HAP-1 (cell line): Measurements from ENCODE around the gene BCL11B.

Experiments used
- DNase-seq, 2 experiments: peaks; one replicate each; pipeline ENCODE4 v3.0.0-alpha.2; 2016 to 2020; ENCODE audit warnings: low spot score in 2 of 2
- H3K27me3 ChIP-seq: fragments of 250-450 bp; sonication (Bioruptor Pico); 2 replicates; pipeline ENCODE4 v1.5.1; 2020; ENCODE audit warnings: low read depth, mild to moderate bottlenecking, moderate library complexity
- H3K36me3 ChIP-seq: fragments of 250-450 bp; sonication (Bioruptor Pico); replicated peaks from 2 replicates; pipeline ENCODE4 v1.5.1; 2020; ENCODE audit warnings: mild to moderate bottlenecking
- H3K4me1 ChIP-seq: fragments of 250-450 bp; sonication (Bioruptor Pico); 2 replicates; pipeline ENCODE4 v1.5.1; 2020; ENCODE audit warnings: mild to moderate bottlenecking
- H3K4me3 ChIP-seq: fragments of 250-450 bp; sonication (Bioruptor Pico); 2 replicates; pipeline ENCODE4 v1.5.1; 2020; ENCODE audit warnings: mild to moderate bottlenecking, moderate library complexity
- H3K9me3 ChIP-seq: fragments of 250-450 bp; sonication (Bioruptor Pico); 2 replicates; pipeline ENCODE4 v1.5.1; 2020; ENCODE audit warnings: mild to moderate bottlenecking, moderate library complexity
- in situ Hi-C: fragments of 300-500 bp; cut with MboI; formaldehyde crosslinking; loops from 3 replicates; pipeline ENCODE4 v1.14.3; 2020; ENCODE audit warnings: low sequenced_read_pairs, inconsistent platforms, mixed read lengths

BCL11B gene

GRCh38 chr14:99278836-99279235 lies 6.8 kb upstream of the BCL11B start:
- in situ Hi-C loops, result no loop called here
- Histone ChIP-seq H3K27me3 (peaks cover 33% of the 10 kb centered on the region), H3K4me1 (peaks cover 3% of the 10 kb centered on the region), H3K36me3 (no peaks in the 10 kb centered on the region), H3K9me3 (no peaks in the 10 kb centered on the region), H3K4me3 (no peak overlapping the region)
- no peak for DNase-seq

- peaks cover 13% of the 10 kb centered on the region for H3K4me1 ChIP-seq
- DNase-seq, result no peak
- peaks cover 33% of the 10 kb centered on the region for H3K27me3 ChIP-seq
- no peaks in the 10 kb centered on the region for H3K9me3 ChIP-seq
- no peak overlapping the region for H3K4me3 ChIP-seq
- in situ Hi-C loops, result no loop called here
- H3K36me3 ChIP-seq, result no peaks in the 10 kb centered on the region
Observed at GRCh38 chr14:99277530-99277929, 5.5 kb upstream of the BCL11B start.

- Histone ChIP-seq H3K27me3 (peaks cover 33% of the 10 kb centered on the region), H3K9me3 (no peaks in the 10 kb centered on the region), H3K4me1 (peaks cover 15% of the 10 kb centered on the region), H3K4me3 (no peak overlapping the region), H3K36me3 (no peaks in the 10 kb centered on the region)
- no peak for DNase-seq
- in situ Hi-C loops, result no loop called here
Observed at GRCh38 chr14:99276482-99276881, 4.5 kb upstream of the BCL11B start.

GRCh38 chr14:99275222-99275584 lies 3.2 kb upstream of the BCL11B start:
- no peak for DNase-seq
- in situ Hi-C loops, result no loop called here
- H3K27me3 ChIP-seq, result peaks cover 33% of the 10 kb centered on the region
- H3K4me1 ChIP-seq, result peaks cover 15% of the 10 kb centered on the region
- no peak overlapping the region for H3K4me3 ChIP-seq
- no peaks in the 10 kb centered on the region for H3K9me3 ChIP-seq
- H3K36me3 ChIP-seq, result no peaks in the 10 kb centered on the region

- peaks cover 28% of the 10 kb centered on the region for H3K27me3 ChIP-seq
- H3K9me3 ChIP-seq, result no peaks in the 10 kb centered on the region
- no peaks in the 10 kb centered on the region for H3K36me3 ChIP-seq
- in situ Hi-C loops, result no loop called here
- H3K4me1 ChIP-seq, result peaks cover 15% of the 10 kb centered on the region
- peak; percentile 91 to 93 for DNase-seq
- H3K4me3 ChIP-seq, result peak overlapping the region; percentile 32
Observed at GRCh38 chr14:99274346-99275221, 2.6 kb upstream of the BCL11B start.

GRCh38 chr14:99273766-99274345 lies 1.9 kb upstream of the BCL11B start:
- in situ Hi-C loops, result no loop called here
- peak overlapping the region; percentile 32 for H3K4me3 ChIP-seq
- H3K4me1 ChIP-seq, result peaks cover 15% of the 10 kb centered on the region
- no peaks in the 10 kb centered on the region for H3K36me3 ChIP-seq
- no peaks in the 10 kb centered on the region for H3K9me3 ChIP-seq
- H3K27me3 ChIP-seq, result peaks cover 26% of the 10 kb centered on the region
- peak in 1 of 2 experiments; percentile 41 for DNase-seq

GRCh38 chr14:99272899-99273765 lies 1.1 kb upstream of the BCL11B start:
- Histone ChIP-seq H3K4me1 (peaks cover 15% of the 10 kb centered on the region), H3K9me3 (no peaks in the 10 kb centered on the region), H3K4me3 (no peak overlapping the region; the same call in 1 of the 2 replicates), H3K27me3 (peaks cover 19% of the 10 kb centered on the region), H3K36me3 (no peaks in the 10 kb centered on the region)
- in situ Hi-C loops, result no loop called here
- DNase-seq, result peak; percentile 21 to 81

GRCh38 chr14:99272632-99272898 lies 568 bp upstream of the BCL11B start:
- Histone ChIP-seq H3K36me3 (no peaks in the 10 kb centered on the region), H3K27me3 (peaks cover 16% of the 10 kb centered on the region)

GRCh38 chr14:99271221-99271941 lies 616 bp downstream of the BCL11B start:
- in situ Hi-C loops, result no loop called here
- DNase-seq, result no peak
- H3K36me3 ChIP-seq, result no peaks in the 10 kb centered on the region
- H3K9me3 ChIP-seq, result no peaks in the 10 kb centered on the region
- peaks cover 6% of the 10 kb centered on the region for H3K27me3 ChIP-seq
- H3K4me1 ChIP-seq, result peaks cover 18% of the 10 kb centered on the region
- peak overlapping the region; percentile 57 for H3K4me3 ChIP-seq

More at GRCh38 chr14:99272632-99272898, 568 bp upstream of the BCL11B start:
- H3K9me3 ChIP-seq, result no peaks in the 10 kb centered on the region
- peak overlapping the region; percentile 57 for H3K4me3 ChIP-seq
- peak in 1 of 2 experiments; percentile 28 for DNase-seq
- in situ Hi-C loops, result no loop called here
- H3K4me1 ChIP-seq, result peaks cover 15% of the 10 kb centered on the region

- peak in 1 of 2 experiments; percentile 54 for DNase-seq
- peaks cover 2% of the 10 kb centered on the region; the same call in 1 of the 2 replicates for H3K27me3 ChIP-seq
- no peaks in the 10 kb centered on the region for H3K9me3 ChIP-seq
- no peaks in the 10 kb centered on the region for H3K36me3 ChIP-seq
- H3K4me3 ChIP-seq, result peak overlapping the region; percentile 57
- in situ Hi-C loops, result no loop called here
- peaks cover 22% of the 10 kb centered on the region for H3K4me1 ChIP-seq
Observed at GRCh38 chr14:99270458-99271220, 1.4 kb downstream of the BCL11B start.

GRCh38 chr14:99268810-99269707 lies 2.9 kb downstream of the BCL11B start:
- H3K27me3 ChIP-seq, result peaks cover 2% of the 10 kb centered on the region; the same call in 1 of the 2 replicates
- H3K4me3 ChIP-seq, result peak overlapping the region; percentile 57
- peak in 1 of 2 experiments; percentile 26 for DNase-seq
- H3K36me3 ChIP-seq, result no peaks in the 10 kb centered on the region
- H3K9me3 ChIP-seq, result no peaks in the 10 kb centered on the region
- peaks cover 24% of the 10 kb centered on the region for H3K4me1 ChIP-seq
- in situ Hi-C loops, result no loop called here
